SK-N-SH treated with all-trans-retinoic acid at 6 μM for 48 hours (cell line): ENCODE measurements around the gene WWC1.
A peak's percentile ranks its signal among the peaks of the same experiment; 100 is the strongest.

ENCODE experiments used
- CREB5 ChIP-seq: fragments of 250-450 bp; sonication (Bioruptor Pico); IDR thresholded peaks from 2 replicates; pipeline ENCODE4 v1.5.1; 2020; ENCODE audit warnings: low read depth, mild to moderate bottlenecking, moderate library complexity
- ESRRG ChIP-seq: fragments of 250-450 bp; sonication (Bioruptor Pico); IDR thresholded peaks from 2 replicates; pipeline ENCODE4 v1.6.1; 2021; ENCODE audit warnings: mild to moderate bottlenecking
- GLIS3 ChIP-seq: fragments of 250-450 bp; sonication (Bioruptor Pico); IDR thresholded peaks from 2 replicates; pipeline ENCODE4 v1.5.0; 2020; ENCODE audit warnings: mild to moderate bottlenecking, moderate library complexity
- ISL1 ChIP-seq: fragments of 250-450 bp; sonication (Bioruptor Pico); IDR thresholded peaks from 2 replicates; pipeline ENCODE4 v2.1.2; 2022; ENCODE audit warnings: mild to moderate bottlenecking, moderate library complexity
- OSR1 ChIP-seq: fragments of 250-450 bp; sonication (Bioruptor Pico); IDR thresholded peaks from 2 replicates; pipeline ENCODE4 v1.8.0; 2022; ENCODE audit warnings: moderate library complexity, mild to moderate bottlenecking, inconsistent platforms
- SNAI2 ChIP-seq: fragments of 250-450 bp; sonication (Bioruptor Pico); IDR thresholded peaks from 2 replicates; pipeline ENCODE4 v1.5.0; 2020; ENCODE audit warnings: mild to moderate bottlenecking, moderate library complexity
- TCF4 ChIP-seq: fragments of 250-450 bp; sonication (Bioruptor Pico); IDR thresholded peaks from 2 replicates; pipeline ENCODE4 v1.8.0; 2021; ENCODE audit warnings: mild to moderate bottlenecking, moderate library complexity, borderline replicate concordance
- ZFP3 ChIP-seq: fragments of 250-450 bp; sonication (Bioruptor Pico); IDR thresholded peaks from 2 replicates; pipeline ENCODE4 v1.5.0; 2020; ENCODE audit warnings: mild to moderate bottlenecking, moderate library complexity
- ZFP30 ChIP-seq: fragments of 450-650 bp; formaldehyde crosslinking; IDR thresholded peaks from 2 replicates; pipeline ENCODE4 v1.5.0; 2022; ENCODE audit warnings: mild to moderate bottlenecking, moderate library complexity
- ZNF8 ChIP-seq: fragments of 450-650 bp; formaldehyde crosslinking; IDR thresholded peaks from 2 replicates; pipeline ENCODE4 v1.5.0; 2020; ENCODE audit warnings: mild to moderate bottlenecking, moderate library complexity
- TF ChIP-seq, protein P1 (sequence below): fragments of 250-450 bp; sonication (Bioruptor Pico); IDR thresholded peaks from 2 replicates; pipeline ENCODE4 v1.8.0; 2020; ENCODE audit warnings: mild to moderate bottlenecking, moderate library complexity, borderline replicate concordance
- TF ChIP-seq, protein P2 (sequence below): fragments of 250-450 bp; sonication (Bioruptor Pico); IDR thresholded peaks from 2 replicates; pipeline ENCODE4 v1.8.0; 2021; ENCODE audit warnings: low read depth, mild to moderate bottlenecking, moderate library complexity, borderline replicate concordance

GRCh38 chr5:168366116-168366515 lies 74.7 kb downstream of the WWC1 start:
- TF ChIP-seq CREB5 (CRISPR knock-in tag) = no peak
- TF ChIP-seq ZFP3 (CRISPR knock-in tag) = no peak
- TF ChIP-seq ISL1 (CRISPR knock-in tag) = no peak
- TF ChIP-seq TCF4 (CRISPR knock-in tag) = no peak
- TF ChIP-seq GLIS3 (CRISPR knock-in tag) = no peak
- TF ChIP-seq ZFP30 (CRISPR knock-in tag) = no peak
- TF ChIP-seq ESRRG (CRISPR knock-in tag) = no peak
- TF ChIP-seq, protein P1, sequence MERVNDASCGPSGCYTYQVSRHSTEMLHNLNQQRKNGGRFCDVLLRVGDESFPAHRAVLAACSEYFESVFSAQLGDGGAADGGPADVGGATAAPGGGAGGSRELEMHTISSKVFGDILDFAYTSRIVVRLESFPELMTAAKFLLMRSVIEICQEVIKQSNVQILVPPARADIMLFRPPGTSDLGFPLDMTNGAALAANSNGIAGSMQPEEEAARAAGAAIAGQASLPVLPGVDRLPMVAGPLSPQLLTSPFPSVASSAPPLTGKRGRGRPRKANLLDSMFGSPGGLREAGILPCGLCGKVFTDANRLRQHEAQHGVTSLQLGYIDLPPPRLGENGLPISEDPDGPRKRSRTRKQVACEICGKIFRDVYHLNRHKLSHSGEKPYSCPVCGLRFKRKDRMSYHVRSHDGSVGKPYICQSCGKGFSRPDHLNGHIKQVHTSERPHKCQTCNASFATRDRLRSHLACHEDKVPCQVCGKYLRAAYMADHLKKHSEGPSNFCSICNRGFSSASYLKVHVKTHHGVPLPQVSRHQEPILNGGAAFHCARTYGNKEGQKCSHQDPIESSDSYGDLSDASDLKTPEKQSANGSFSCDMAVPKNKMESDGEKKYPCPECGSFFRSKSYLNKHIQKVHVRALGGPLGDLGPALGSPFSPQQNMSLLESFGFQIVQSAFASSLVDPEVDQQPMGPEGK (CRISPR knock-in tag) = no peak
- no peak for TF ChIP-seq ZNF8 (CRISPR knock-in tag)
- TF ChIP-seq OSR1 (CRISPR knock-in tag) = peak; percentile 55; the same call in 1 of the 2 replicates
- no peak for TF ChIP-seq SNAI2 (CRISPR knock-in tag)
- TF ChIP-seq, protein P2, sequence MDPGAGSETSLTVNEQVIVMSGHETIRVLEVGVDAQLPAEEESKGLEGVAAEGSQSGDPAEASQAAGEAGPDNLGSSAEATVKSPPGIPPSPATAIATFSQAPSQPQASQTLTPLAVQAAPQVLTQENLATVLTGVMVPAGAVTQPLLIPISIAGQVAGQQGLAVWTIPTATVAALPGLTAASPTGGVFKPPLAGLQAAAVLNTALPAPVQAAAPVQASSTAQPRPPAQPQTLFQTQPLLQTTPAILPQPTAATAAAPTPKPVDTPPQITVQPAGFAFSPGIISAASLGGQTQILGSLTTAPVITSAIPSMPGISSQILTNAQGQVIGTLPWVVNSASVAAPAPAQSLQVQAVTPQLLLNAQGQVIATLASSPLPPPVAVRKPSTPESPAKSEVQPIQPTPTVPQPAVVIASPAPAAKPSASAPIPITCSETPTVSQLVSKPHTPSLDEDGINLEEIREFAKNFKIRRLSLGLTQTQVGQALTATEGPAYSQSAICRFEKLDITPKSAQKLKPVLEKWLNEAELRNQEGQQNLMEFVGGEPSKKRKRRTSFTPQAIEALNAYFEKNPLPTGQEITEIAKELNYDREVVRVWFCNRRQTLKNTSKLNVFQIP (CRISPR knock-in tag) = no peak
